BLaER1 (cell line): ENCODE measurements around the gene TMEM179B.
A peak's percentile ranks its signal among the peaks of the same experiment; 100 is the strongest.

ENCODE experiments used
- H3K27ac ChIP-seq: shearing (Covaris generic); formaldehyde crosslinking; 2 replicates; pipeline ENCODE4 v1.8.1; 2022
- H3K27me3 ChIP-seq: shearing (Covaris generic); formaldehyde crosslinking; 2 replicates; pipeline ENCODE4 v1.8.1; 2022
- H3K36me3 ChIP-seq: shearing (Covaris generic); formaldehyde crosslinking; 2 replicates; pipeline ENCODE4 v1.8.1; 2022
- H3K4me1 ChIP-seq: shearing (Covaris generic); formaldehyde crosslinking; 2 replicates; pipeline ENCODE4 v1.8.1; 2022
- H3K4me2 ChIP-seq: shearing (Covaris generic); formaldehyde crosslinking; 2 replicates; pipeline ENCODE4 v1.8.1; 2022
- H3K4me3 ChIP-seq: shearing (Covaris generic); formaldehyde crosslinking; 2 replicates; pipeline ENCODE4 v1.8.1; 2022
- H3K9ac ChIP-seq: shearing (Covaris generic); formaldehyde crosslinking; 2 replicates; pipeline ENCODE4 v1.8.1; 2022
- H3K9me3 ChIP-seq: shearing (Covaris generic); formaldehyde crosslinking; 2 replicates; pipeline ENCODE4 v1.8.1; 2022
- H4K20me1 ChIP-seq: shearing (Covaris generic); formaldehyde crosslinking; 2 replicates; pipeline ENCODE4 v1.8.1; 2022
- Cebpa-rat ChIP-seq: shearing (Covaris generic); IDR thresholded peaks from 2 replicates; pipeline ENCODE4 v1.8.1; 2022

TMEM179B gene

DNA sequence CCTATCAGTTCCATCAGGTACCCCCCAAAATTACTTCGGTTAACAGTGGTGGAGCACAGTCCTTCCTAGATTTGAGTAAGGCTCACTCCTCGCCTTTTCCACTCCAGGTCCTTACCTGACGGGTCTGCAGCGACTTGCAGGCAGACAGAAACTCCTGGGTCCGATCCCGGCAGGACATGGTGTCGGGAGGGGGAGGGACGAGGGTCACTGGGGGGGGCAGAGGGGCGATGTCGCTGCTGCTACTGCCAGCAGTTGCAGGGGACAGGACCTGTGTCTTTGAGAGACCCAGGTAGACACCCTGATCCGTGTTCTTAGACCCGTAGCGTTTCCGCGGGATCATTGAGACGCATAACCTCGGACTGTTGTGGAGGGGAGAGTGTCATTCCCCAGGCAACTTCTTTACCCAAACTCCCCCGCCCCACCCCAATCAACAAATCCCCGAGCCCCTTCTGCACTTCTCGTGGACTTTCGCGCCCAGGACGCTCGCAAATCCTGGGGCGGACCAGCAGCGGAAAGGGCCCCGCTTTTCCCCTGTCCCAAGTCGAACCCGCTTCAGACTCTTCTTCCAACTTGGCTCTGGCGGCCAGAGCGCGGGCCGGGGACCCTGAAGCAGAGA is 43.8 kb downstream of the TMEM179B start:
- no peak for TF ChIP-seq Cebpa-rat
- Histone ChIP-seq H3K4me2 (peak overlapping the region; percentile 92), H3K9me3 (no peaks in the 10 kb centered on the region), H4K20me1 (peaks cover 55% of the 10 kb centered on the region), H3K27me3 (no peaks in the 10 kb centered on the region), H3K27ac (peak overlapping the region; percentile 88), H3K9ac (peak overlapping the region; percentile 91), H3K4me1 (peaks cover 34% of the 10 kb centered on the region), H3K4me3 (peak overlapping the region; percentile 77), H3K36me3 (peaks cover 65% of the 10 kb centered on the region)

DNA sequence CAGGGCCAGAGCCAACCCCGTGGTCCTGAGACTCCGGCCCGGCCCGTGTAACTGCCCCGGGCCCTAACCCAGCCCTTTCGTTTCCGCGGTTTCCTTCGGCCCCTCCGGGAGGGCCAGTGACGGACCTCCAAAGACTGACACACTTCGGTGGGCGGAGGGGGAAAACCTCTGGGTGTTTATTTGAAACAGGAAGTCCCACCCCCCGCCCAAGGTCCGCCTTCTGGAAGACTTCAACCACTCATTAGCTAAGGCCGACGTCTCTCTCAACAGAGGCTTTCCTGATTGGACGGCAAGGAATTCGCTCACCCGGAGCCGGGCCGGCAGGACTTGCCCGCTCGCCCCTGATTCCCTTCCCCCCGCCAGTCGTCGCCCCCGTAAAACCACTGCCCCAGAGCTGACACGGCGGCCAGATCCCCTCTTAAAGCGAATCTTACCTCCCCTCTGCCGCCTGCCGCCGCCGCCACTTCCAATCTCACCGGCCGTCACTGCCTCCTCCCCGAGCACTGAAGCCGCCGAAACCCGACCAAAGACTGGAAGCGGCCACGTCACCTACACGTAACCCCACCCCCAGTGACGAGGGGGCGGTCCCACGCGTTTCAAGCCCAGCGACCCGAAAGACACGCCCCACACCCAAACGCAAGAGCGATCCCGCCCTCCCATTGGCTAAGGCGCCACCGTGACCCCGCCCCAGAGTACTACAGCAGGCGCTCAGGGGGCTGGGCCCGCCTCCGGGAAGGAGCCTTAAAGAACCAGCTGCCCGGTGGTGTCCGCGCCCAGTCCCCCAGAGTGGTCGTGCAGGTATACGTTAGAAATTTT is 44.5 kb downstream of the TMEM179B start, which contains the start of gene STX5:
Gene STX5 (minus strand): TSS at position 532 of the 816 bp plus-strand sequence. CDS start 808 bp downstream, outside the sequence.
- peak within 1 kb of the TSS; percentile 88 for H3K27ac ChIP-seq
- H3K4me3 ChIP-seq = peak within 1 kb of the TSS; percentile 77
- TF ChIP-seq Cebpa-rat = no peak
- H3K9me3 ChIP-seq = no peaks in the 10 kb centered on the region
- peaks cover 60% of the 10 kb centered on the region for H4K20me1 ChIP-seq
- H3K27me3 ChIP-seq = no peaks in the 10 kb centered on the region
- peak within 1 kb of the TSS; percentile 94 for H3K4me2 ChIP-seq
- peaks cover 65% of the 10 kb centered on the region for H3K36me3 ChIP-seq
- peak within 1 kb of the TSS; percentile 91 for H3K9ac ChIP-seq
- peaks cover 34% of the 10 kb centered on the region for H3K4me1 ChIP-seq

DNA sequence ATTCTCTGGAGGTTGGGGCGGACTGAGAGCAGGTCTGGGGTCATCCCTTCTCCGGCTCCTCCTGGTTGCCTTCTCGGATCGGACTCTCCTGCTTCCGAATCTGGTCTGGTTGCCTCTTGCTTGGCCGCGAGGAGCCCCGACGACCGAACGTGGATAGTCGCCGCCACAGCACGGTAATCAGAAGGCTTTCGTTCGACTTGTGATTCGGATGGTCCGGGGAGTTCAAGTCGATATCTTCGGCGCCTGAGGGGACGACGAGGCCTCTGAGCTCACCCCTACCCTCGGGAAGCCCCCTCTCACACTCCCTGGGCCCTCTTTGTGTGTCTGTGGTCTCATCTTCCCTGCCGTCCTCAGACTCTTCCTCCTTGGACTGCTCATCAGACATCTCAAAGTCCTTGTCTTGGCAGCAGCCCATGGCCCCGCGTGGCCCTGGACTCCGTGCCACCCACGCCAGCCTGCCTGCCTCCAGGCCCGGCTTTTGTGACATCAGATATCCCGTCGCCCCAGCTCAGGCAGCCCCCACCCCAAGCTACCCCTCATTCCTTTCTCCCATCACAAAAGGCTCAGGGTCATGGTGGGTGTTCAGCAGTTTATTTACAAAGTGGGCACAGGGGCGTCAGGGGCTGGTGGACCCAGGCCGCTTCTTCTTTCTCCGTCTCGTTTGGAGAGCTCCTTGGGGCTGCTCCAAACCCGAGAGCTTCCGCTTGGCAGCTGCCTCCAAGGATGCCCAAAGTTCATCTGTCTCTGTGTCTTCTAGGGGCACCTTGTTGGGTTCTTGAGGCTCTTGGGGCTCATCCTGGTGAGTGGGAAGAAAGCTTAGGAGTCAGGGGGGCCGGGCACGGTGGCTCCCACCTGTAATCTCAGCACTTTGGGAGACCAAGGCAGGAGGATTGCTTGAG is 45.4 kb downstream of the TMEM179B start, which contains the start of gene TEX54:
Gene TEX54 (minus strand): TSS at position 506 of the 899 bp plus-strand sequence.
- Histone ChIP-seq H3K9me3 (no peaks in the 10 kb centered on the region), H4K20me1 (peaks cover 65% of the 10 kb centered on the region), H3K4me1 (peaks cover 39% of the 10 kb centered on the region), H3K27me3 (no peaks in the 10 kb centered on the region), H3K4me3 (peak within 1 kb of the TSS; percentile 77), H3K9ac (peak within 1 kb of the TSS; percentile 91), H3K4me2 (peak within 1 kb of the TSS; percentile 94), H3K27ac (peak within 1 kb of the TSS; percentile 88), H3K36me3 (peaks cover 65% of the 10 kb centered on the region)
- TF ChIP-seq Cebpa-rat = no peak

DNA sequence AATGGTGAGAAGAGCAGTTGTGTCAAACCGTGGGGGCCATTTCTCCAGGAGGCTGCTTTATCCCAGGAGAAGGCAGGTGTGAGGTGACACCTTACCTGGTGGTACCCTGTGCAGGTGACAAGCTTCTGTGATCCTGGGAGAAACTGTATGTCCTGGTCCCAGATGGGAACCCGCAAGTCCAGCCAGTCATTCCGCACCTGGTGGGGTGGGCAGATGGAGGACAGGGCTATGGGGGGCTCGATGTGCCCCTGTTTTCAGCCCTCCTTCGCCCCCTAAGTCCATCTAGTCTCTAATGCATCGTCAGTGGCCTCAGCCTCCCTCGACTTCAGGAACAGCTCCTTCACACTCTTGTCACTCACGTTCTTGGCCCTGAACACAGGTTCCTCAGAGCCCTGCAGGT is 48.1 kb downstream of the TMEM179B start:
- H4K20me1 ChIP-seq = peaks cover 51% of the 10 kb centered on the region
- peak overlapping the region; percentile 32 for H3K9ac ChIP-seq
- H3K36me3 ChIP-seq = peaks cover 52% of the 10 kb centered on the region
- H3K27me3 ChIP-seq = no peaks in the 10 kb centered on the region
- no peak for TF ChIP-seq Cebpa-rat
- H3K27ac ChIP-seq = no peak overlapping the region
- peaks cover 38% of the 10 kb centered on the region for H3K4me1 ChIP-seq
- H3K9me3 ChIP-seq = no peaks in the 10 kb centered on the region
- H3K4me3 ChIP-seq = no peak overlapping the region
- no peak overlapping the region for H3K4me2 ChIP-seq

DNA sequence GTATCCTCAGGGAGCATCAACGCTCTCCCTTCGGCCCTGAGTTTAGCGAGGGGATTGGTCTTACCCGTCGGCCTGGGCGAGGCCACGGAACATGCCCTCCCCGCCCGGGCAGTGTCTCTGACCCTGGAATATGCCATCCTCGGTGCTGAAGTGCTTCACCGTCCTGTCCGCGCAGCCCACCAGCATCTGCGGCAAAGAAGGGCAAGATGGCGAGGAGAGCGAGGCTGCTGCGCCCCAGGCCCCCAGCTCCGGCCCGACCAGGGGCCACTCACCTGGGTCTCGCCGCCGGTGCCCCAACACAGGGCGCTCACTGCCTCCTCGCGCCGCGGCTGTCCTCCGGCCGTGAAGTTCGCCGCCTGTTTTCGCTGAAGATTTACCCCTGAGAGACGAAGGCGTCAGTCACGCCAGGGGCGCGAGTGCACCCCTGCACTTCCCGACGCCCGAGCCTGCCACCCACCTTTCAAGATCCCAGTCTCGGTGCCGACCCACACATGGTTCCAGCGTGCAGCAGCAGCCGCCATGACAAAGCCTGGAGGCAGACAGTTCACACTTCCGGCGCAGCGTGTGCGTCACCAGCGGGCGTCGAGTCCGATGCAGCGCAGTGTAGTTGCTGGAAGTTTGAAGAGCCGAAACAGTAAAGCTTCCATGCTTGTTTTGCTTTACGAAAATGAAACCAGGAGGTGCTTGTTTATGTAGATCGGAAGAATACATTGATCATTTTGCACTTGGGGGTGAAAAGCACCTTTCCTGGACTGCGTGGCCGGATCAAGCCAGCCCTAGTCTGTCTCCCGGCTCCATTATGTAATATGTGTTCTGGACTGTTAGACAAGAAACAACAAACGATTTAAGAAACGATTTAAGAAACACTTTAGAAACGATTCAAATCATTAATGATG is 52.1 kb downstream of the TMEM179B start, which contains the start of gene WDR74:
Gene WDR74 (minus strand): TSS at position 541 of the 896 bp plus-strand sequence. CDS start 20 bp downstream, at position 521.
- Histone ChIP-seq H3K4me2 (peak within 1 kb of the TSS; percentile 81), H3K4me1 (peaks cover 33% of the 10 kb centered on the region), H3K9me3 (no peaks in the 10 kb centered on the region), H4K20me1 (peaks cover 29% of the 10 kb centered on the region), H3K27ac (peak within 1 kb of the TSS; percentile 92), H3K27me3 (no peaks in the 10 kb centered on the region), H3K9ac (peak within 1 kb of the TSS; percentile 94), H3K36me3 (peaks cover 38% of the 10 kb centered on the region), H3K4me3 (peak within 1 kb of the TSS; percentile 92)
- TF ChIP-seq Cebpa-rat = no peak
